Activated naive CD4-positive, alpha-beta T cell treated with anti-CD3 and anti-CD28 coated beads, Interleukin-2, amount 10 ng/mL, durations not matched to agents 7 days and 5 days (primary cell): ENCODE results near the gene ADRB2.

Experiments
- CTCF ChIA-PET: fragments of 350-600 bp; sonication (Branson Sonifier 250); formaldehyde crosslinking; loops from one replicate; lab custom pipeline; 2021; ENCODE audit warnings: antibody characterized with exemption; lab: Charles Lee
- DNase-seq: peaks from one replicate; pipeline ENCODE4 v3.0.0-alpha.2; 2020
- H3K27ac Mint-ChIP-seq: one replicate; pipeline ENCODE4 v1.8.0; 2021; ENCODE audit warnings: mild to moderate bottlenecking, moderate library complexity, mixed read lengths
- H3K27me3 Mint-ChIP-seq: one replicate; pipeline ENCODE4 v1.8.0; 2021; ENCODE audit warnings: mild to moderate bottlenecking, mixed read lengths
- H3K36me3 Mint-ChIP-seq: one replicate; pipeline ENCODE4 v1.8.0; 2021; ENCODE audit warnings: mixed read lengths
- H3K4me1 Mint-ChIP-seq: one replicate; pipeline ENCODE4 v1.8.0; 2021; ENCODE audit warnings: mixed read lengths
- H3K4me3 Mint-ChIP-seq: one replicate; pipeline ENCODE4 v1.8.0; 2021; ENCODE audit warnings: mild to moderate bottlenecking, moderate library complexity, mixed read lengths
- H3K9me3 Mint-ChIP-seq: one replicate; pipeline ENCODE4 v1.8.0; 2021; ENCODE audit warnings: mixed read lengths

Gene ADRB2

GRCh38 chr5:148826053-148826738 is at the start of gene ADRB2:
Gene ADRB2 (plus strand): TSS chr5:148826611. CDS start chr5:148826832, 221 bp downstream.
- CTCF ChIA-PET, result interaction anchor here (0.6 to 2.5 kb wide), 5 partner anchors 11 to 450 kb away, joined by 3 to 6 read pairs (median 5); no protein-coding TSS in a partner anchor
- Mint-ChIP-seq H3K4me1 (peaks cover 39% of the 10 kb centered on the region), H3K36me3 (no peaks in the 10 kb centered on the region), H3K27ac (peak within 1 kb of the TSS; percentile 83), H3K4me3 (peak within 1 kb of the TSS; percentile 73), H3K27me3 (peaks cover 67% of the 10 kb centered on the region), H3K9me3 (no peaks in the 10 kb centered on the region)
- peak; percentile 94 for DNase-seq

GRCh38 chr5:148776780-148777179 is 49.6 kb upstream of the ADRB2 start:
- H3K9me3 Mint-ChIP-seq, result no peaks in the 10 kb centered on the region
- H3K4me1 Mint-ChIP-seq, result no peaks in the 10 kb centered on the region
- no peak overlapping the region for H3K4me3 Mint-ChIP-seq
- no peak overlapping the region for H3K27ac Mint-ChIP-seq
- CTCF ChIA-PET, result interaction anchor here (1.1 kb wide), 1 partner anchor 36 kb away, joined by 4 read pairs; no protein-coding TSS in a partner anchor
- peaks cover 19% of the 10 kb centered on the region for H3K27me3 Mint-ChIP-seq
- H3K36me3 Mint-ChIP-seq, result no peaks in the 10 kb centered on the region
- DNase-seq, result no peak

DNA sequence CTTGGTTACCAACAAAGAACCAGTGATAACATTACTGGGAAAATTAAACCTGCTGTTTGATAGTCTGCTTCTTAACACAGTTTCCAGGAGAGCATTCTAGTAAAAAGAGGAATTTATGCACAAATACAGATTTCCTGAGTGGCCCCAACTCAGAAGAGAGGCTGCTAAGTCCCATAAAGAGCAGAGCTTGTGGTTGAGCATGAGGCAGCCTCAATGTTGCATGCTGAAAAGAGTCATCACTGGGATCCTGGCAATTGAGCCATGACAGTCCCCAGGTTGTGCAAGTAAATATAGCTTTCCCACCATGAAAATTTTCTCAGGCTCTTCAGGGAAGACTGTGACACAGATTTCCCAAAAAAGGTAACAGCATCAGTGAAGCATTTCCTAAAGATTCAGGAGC is 47.5 kb upstream of the ADRB2 start:
- Mint-ChIP-seq H3K36me3 (no peaks in the 10 kb centered on the region), H3K27me3 (peaks cover 24% of the 10 kb centered on the region), H3K4me3 (no peak overlapping the region), H3K4me1 (no peaks in the 10 kb centered on the region), H3K9me3 (no peaks in the 10 kb centered on the region), H3K27ac (no peak overlapping the region)
- DNase-seq, result no peak
- CTCF ChIA-PET, result interaction anchor here (0.6 kb wide), 1 partner anchor 294 kb away, joined by 3 read pairs; no protein-coding TSS in a partner anchor

GRCh38 chr5:148780711-148781110 is 45.7 kb upstream of the ADRB2 start:
- no peaks in the 10 kb centered on the region for H3K9me3 Mint-ChIP-seq
- no peaks in the 10 kb centered on the region for H3K36me3 Mint-ChIP-seq
- H3K27ac Mint-ChIP-seq, result no peak overlapping the region
- H3K27me3 Mint-ChIP-seq, result peaks cover 28% of the 10 kb centered on the region
- no peak for DNase-seq
- no peaks in the 10 kb centered on the region for H3K4me1 Mint-ChIP-seq
- CTCF ChIA-PET, result interaction anchor here (0.7 to 1.1 kb wide), 2 partner anchors 39 to 255 kb away, joined by 3 read pairs; no protein-coding TSS in a partner anchor
- H3K4me3 Mint-ChIP-seq, result no peak overlapping the region

- H3K4me1 Mint-ChIP-seq, result no peaks in the 10 kb centered on the region
- no peaks in the 10 kb centered on the region for H3K36me3 Mint-ChIP-seq
Measured at GRCh38 chr5:148781766-148782165, 44.6 kb upstream of the ADRB2 start.

DNA sequence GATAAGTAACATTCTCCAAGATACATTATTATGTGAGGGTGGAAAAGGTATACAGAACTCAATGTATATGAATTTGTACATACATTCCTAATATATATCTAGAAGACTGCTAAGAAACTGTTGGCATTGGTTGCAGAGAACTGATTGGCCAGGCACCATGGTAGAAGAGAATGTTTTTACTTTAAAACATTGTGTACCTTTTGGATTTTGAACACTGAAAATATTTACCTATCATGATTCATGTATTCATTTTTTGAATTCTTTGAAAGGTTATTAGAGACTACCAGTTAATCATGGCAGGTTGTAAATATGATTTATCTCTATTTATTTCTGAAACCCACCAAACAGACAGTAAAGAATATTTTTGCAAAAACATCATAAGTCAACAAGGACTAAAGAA is 41.2 kb upstream of the ADRB2 start:
- no peak overlapping the region for H3K27ac Mint-ChIP-seq
- no peaks in the 10 kb centered on the region for H3K4me1 Mint-ChIP-seq
- peaks cover 24% of the 10 kb centered on the region for H3K27me3 Mint-ChIP-seq
- CTCF ChIA-PET, result no interaction called here
- H3K4me3 Mint-ChIP-seq, result no peak overlapping the region
- no peaks in the 10 kb centered on the region for H3K36me3 Mint-ChIP-seq
- no peaks in the 10 kb centered on the region for H3K9me3 Mint-ChIP-seq
- DNase-seq, result no peak

More at GRCh38 chr5:148781766-148782165, 44.6 kb upstream of the ADRB2 start:
- Mint-ChIP-seq H3K27ac (no peak overlapping the region), H3K9me3 (no peaks in the 10 kb centered on the region), H3K27me3 (peaks cover 31% of the 10 kb centered on the region), H3K4me3 (no peak overlapping the region)
- CTCF ChIA-PET, result no interaction called here
- DNase-seq, result no peak

- Mint-ChIP-seq H3K27me3 (peaks cover 21% of the 10 kb centered on the region), H3K4me3 (no peak overlapping the region), H3K4me1 (peaks cover 3% of the 10 kb centered on the region), H3K36me3 (no peaks in the 10 kb centered on the region), H3K27ac (no peak overlapping the region), H3K9me3 (no peaks in the 10 kb centered on the region)
- no peak for DNase-seq
- CTCF ChIA-PET, result no interaction called here
Measured at GRCh38 chr5:148786456-148786855, 40.0 kb upstream of the ADRB2 start.

DNA sequence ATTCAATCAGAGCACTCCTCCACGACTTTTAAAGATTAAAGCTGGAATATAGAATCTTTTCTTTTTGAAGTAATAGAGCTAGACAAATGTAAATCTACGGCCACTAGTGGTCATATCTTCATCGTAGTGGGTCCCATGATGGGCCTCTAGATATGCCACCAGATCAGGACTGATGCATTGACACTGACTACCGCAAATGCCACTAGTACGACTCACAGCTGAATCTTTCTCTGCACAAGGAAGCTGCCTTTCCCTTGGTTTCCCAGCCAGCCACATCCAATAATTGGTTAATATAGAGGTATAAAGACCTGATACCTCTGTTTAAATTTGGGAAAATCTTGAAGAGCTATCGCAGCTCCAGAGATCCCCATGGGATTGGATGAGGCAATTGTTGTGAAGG is 37.8 kb upstream of the ADRB2 start:
- peaks cover 4% of the 10 kb centered on the region for H3K4me1 Mint-ChIP-seq
- H3K36me3 Mint-ChIP-seq, result no peaks in the 10 kb centered on the region
- no peak overlapping the region for H3K27ac Mint-ChIP-seq
- CTCF ChIA-PET, result interaction anchor here (1.1 to 1.9 kb wide), 6 partner anchors 12 to 169 kb away, joined by 3 to 9 read pairs (median 4); no protein-coding TSS in a partner anchor
- no peak overlapping the region for H3K4me3 Mint-ChIP-seq
- H3K27me3 Mint-ChIP-seq, result peaks cover 20% of the 10 kb centered on the region
- H3K9me3 Mint-ChIP-seq, result no peaks in the 10 kb centered on the region
- DNase-seq, result no peak

- DNase-seq, result no peak
- Mint-ChIP-seq H3K4me1 (peaks cover 4% of the 10 kb centered on the region), H3K9me3 (no peaks in the 10 kb centered on the region), H3K36me3 (no peaks in the 10 kb centered on the region), H3K27ac (no peak overlapping the region), H3K27me3 (peaks cover 21% of the 10 kb centered on the region), H3K4me3 (no peak overlapping the region)
- CTCF ChIA-PET, result interaction anchor here (0.8 to 1.6 kb wide), 5 partner anchors 21 to 49 kb away, joined by 3 to 4 read pairs (median 4); no protein-coding TSS in a partner anchor
Measured at GRCh38 chr5:148790545-148791333, 35.7 kb upstream of the ADRB2 start.

GRCh38 chr5:148791334-148791667 is 35.1 kb upstream of the ADRB2 start:
- H3K27me3 Mint-ChIP-seq, result peaks cover 21% of the 10 kb centered on the region
- H3K9me3 Mint-ChIP-seq, result no peaks in the 10 kb centered on the region
- H3K27ac Mint-ChIP-seq, result no peak overlapping the region
- peaks cover 4% of the 10 kb centered on the region for H3K4me1 Mint-ChIP-seq
- H3K4me3 Mint-ChIP-seq, result no peak overlapping the region
- CTCF ChIA-PET, result interaction anchor here (0.8 to 1.5 kb wide), 4 partner anchors 20 to 50 kb away, joined by 3 to 4 read pairs (median 4); no protein-coding TSS in a partner anchor
- DNase-seq, result no peak
- no peaks in the 10 kb centered on the region for H3K36me3 Mint-ChIP-seq

DNA sequence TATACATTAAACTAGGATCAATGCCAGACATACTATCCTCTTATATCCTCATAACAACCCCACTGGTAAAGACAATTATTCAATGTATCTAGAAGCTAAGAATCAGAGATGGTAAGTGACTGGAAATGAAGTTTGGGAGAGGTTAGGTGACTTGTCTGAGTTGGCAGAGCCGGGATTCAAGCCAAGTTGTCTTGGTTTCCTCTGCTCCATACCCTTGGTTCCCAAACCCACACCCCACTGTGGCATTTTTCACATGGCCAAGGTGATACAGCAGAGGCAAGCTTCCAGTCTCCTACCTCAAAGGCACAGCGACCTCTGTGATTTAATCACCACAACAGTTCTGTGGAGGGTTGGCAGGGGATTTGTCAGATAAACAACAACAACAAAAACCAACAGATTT is 34.7 kb upstream of the ADRB2 start:
- CTCF ChIA-PET, result interaction anchor here (0.8 to 1.5 kb wide), 4 partner anchors 20 to 50 kb away, joined by 3 to 4 read pairs (median 4); no protein-coding TSS in a partner anchor
- peaks cover 4% of the 10 kb centered on the region for H3K4me1 Mint-ChIP-seq
- no peaks in the 10 kb centered on the region for H3K9me3 Mint-ChIP-seq
- H3K4me3 Mint-ChIP-seq, result no peak overlapping the region
- no peak for DNase-seq
- H3K27me3 Mint-ChIP-seq, result peaks cover 18% of the 10 kb centered on the region
- no peaks in the 10 kb centered on the region for H3K36me3 Mint-ChIP-seq
- no peak overlapping the region for H3K27ac Mint-ChIP-seq

- H3K27me3 Mint-ChIP-seq, result peaks cover 17% of the 10 kb centered on the region
- no peaks in the 10 kb centered on the region for H3K9me3 Mint-ChIP-seq
- H3K27ac Mint-ChIP-seq, result no peak overlapping the region
- no peak for DNase-seq
- H3K36me3 Mint-ChIP-seq, result no peaks in the 10 kb centered on the region
- peaks cover 4% of the 10 kb centered on the region for H3K4me1 Mint-ChIP-seq
- H3K4me3 Mint-ChIP-seq, result no peak overlapping the region
- CTCF ChIA-PET, result no interaction called here
Measured at GRCh38 chr5:148792744-148793143, 33.7 kb upstream of the ADRB2 start.

DNA sequence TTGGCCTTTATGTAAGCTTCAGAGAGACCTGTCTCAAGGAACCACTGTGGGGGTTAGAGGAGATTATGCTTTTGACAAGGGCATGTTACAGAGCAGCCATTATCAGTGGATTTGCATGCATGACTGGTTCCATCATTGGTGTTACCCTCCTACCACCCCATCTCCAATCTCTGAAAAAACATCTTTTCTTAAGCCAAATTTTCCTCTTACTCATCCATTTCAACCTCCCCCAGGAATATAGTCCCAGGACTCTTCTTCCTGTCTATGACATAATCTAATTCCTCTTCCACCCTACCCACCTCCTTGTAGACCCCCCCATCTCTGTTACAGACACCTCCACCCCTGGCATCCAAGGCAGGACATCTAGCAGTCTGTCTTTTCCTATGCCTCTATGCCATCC is 33.1 kb upstream of the ADRB2 start:
- Mint-ChIP-seq H3K27ac (no peak overlapping the region), H3K9me3 (no peaks in the 10 kb centered on the region), H3K4me3 (no peak overlapping the region), H3K4me1 (peaks cover 4% of the 10 kb centered on the region), H3K36me3 (no peaks in the 10 kb centered on the region), H3K27me3 (peaks cover 16% of the 10 kb centered on the region)
- CTCF ChIA-PET, result interaction anchor here (1.4 kb wide), 1 partner anchor 12 kb away, joined by 3 read pairs; no protein-coding TSS in a partner anchor
- no peak for DNase-seq

DNA sequence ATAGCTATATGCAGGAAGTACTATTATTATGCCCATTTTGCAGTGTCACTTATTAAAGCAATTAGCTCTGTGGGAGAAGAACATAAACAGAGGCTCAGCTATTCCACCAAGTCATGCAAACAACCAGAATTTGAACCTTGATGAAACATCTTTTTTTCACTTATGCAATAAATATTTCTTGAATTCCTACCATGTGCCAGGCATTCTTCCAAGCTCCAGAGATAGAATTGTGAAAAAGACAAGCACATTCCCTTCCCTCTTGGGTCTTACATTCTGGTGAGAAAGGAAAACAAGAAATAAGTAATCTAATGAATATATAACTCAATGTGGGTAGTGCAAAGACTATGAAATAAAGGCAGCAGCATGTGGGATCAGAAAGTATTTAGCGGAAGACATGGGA is 32.1 kb upstream of the ADRB2 start:
- no peaks in the 10 kb centered on the region for H3K36me3 Mint-ChIP-seq
- peaks cover 4% of the 10 kb centered on the region for H3K4me1 Mint-ChIP-seq
- H3K27me3 Mint-ChIP-seq, result peaks cover 12% of the 10 kb centered on the region
- CTCF ChIA-PET, result interaction anchor here (0.6 to 1.4 kb wide), 3 partner anchors 11 to 211 kb away, joined by 3 read pairs; no protein-coding TSS in a partner anchor
- H3K4me3 Mint-ChIP-seq, result no peak overlapping the region
- no peaks in the 10 kb centered on the region for H3K9me3 Mint-ChIP-seq
- no peak overlapping the region for H3K27ac Mint-ChIP-seq
- no peak for DNase-seq
